ENCODE results near the gene MIER2.

DNA sequence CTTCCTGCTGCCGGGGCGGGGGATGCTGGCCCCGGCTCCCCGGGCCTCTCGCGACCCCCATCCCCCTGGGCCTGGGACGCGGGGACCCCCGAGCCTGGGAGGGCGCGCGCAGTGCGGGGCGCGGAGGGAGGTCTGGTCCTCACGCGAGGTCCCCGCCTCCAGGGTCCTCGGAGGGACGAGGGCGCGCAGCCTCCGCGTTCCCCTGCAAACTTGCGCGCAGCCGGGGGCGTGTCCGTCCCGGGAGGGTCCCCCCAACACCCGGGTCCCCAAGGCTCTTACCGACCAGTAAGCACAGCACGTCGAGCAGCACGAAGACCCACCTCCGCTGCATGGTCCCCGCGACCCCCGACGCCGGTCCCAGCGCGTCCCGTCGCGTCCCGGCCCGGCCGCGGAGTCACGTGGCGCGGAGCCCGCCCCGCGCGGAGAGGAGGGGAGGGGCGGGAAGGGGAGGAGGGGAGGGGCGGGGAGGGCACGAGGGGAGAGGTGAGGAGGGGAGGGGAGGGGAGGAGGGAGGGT is 53.5 kb downstream of the MIER2 start, which contains the start of gene PLPP2:
- TF ChIP-seq CTCF (IDR thresholded peaks at IDR 0.05; ENCODE audit: low read depth, low read length, missing input control) (no peak), GABPA (IDR thresholded peaks at IDR 0.05 in 1 of 2, conservative IDR thresholded peaks at IDR 0.05 in 1 of 2) (no peak), EGR1 (IDR thresholded peaks at IDR 0.05; ENCODE audit: low read depth in 2 of 2) (no peak), RAD21 (IDR thresholded peaks at IDR 0.05) (no peak), REST (IDR thresholded peaks at IDR 0.05) (no peak), SP1 (IDR thresholded peaks at IDR 0.05) (no peak), RXRA (IDR thresholded peaks at IDR 0.05) (no peak), NR2F2 (IDR thresholded peaks at IDR 0.05) (no peak), YY1 (IDR thresholded peaks at IDR 0.05) (no peak)
- TF ChIP-seq, protein P1, sequence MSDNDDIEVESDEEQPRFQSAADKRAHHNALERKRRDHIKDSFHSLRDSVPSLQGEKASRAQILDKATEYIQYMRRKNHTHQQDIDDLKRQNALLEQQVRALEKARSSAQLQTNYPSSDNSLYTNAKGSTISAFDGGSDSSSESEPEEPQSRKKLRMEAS (IDR thresholded peaks at IDR 0.05): no peak
- TF ChIP-seq, protein P2, sequence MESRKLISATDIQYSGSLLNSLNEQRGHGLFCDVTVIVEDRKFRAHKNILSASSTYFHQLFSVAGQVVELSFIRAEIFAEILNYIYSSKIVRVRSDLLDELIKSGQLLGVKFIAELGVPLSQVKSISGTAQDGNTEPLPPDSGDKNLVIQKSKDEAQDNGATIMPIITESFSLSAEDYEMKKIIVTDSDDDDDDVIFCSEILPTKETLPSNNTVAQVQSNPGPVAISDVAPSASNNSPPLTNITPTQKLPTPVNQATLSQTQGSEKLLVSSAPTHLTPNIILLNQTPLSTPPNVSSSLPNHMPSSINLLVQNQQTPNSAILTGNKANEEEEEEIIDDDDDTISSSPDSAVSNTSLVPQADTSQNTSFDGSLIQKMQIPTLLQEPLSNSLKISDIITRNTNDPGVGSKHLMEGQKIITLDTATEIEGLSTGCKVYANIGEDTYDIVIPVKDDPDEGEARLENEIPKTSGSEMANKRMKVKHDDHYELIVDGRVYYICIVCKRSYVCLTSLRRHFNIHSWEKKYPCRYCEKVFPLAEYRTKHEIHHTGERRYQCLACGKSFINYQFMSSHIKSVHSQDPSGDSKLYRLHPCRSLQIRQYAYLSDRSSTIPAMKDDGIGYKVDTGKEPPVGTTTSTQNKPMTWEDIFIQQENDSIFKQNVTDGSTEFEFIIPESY (IDR thresholded peaks at IDR 0.05): no peak

All from liver (tissue), 3 donors.